HG03460 (cell line): ENCODE measurements around the gene GZMA.

ENCODE experiments used
- ATAC-seq: cut with Tn5 transposase; IDR thresholded peaks from one replicate; pipeline ENCODE4 v1.9.1; 2021; ENCODE audit not compliant: unreplicated experiment

GZMA gene

DNA sequence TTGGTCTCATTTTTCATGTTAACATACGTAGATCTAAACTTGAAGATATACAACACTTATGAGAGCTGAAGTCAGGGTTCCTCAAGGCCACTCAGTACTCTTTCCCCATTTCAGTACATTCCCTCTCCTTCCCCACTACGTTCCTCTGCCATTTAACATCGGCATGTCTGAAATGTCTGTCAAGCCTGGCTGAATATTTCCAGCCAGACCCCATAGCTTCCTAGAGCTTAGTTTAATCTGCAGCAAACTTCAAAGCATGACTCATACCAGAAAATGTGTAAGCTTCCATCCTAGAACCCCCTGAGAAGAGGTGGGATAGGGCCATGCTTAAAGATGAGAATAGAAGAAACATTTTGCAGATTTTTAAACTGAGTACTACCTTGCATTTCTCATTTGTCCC, 6.2 kb downstream of the GZMA start:
- ATAC-seq: no peak

DNA sequence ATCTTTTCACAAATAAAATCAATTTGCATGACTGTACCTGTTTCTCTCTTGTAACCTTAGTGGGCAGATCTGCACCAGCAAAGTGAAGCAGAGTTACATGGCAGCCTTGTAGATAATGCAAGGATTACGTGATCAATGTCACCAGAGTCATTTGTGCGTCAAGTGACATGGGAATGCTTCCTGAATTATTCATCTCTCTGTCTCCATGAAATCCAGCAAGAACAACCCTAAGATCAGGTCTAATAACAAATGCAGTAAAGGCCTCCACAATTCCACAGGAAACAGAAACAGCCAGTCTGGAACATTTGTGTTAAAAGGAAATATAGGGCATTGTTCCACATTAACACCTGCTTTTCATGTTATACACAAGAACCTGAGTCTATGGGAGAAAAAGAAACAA, 7.8 kb downstream of the GZMA start:
- ATAC-seq: no peak

DNA sequence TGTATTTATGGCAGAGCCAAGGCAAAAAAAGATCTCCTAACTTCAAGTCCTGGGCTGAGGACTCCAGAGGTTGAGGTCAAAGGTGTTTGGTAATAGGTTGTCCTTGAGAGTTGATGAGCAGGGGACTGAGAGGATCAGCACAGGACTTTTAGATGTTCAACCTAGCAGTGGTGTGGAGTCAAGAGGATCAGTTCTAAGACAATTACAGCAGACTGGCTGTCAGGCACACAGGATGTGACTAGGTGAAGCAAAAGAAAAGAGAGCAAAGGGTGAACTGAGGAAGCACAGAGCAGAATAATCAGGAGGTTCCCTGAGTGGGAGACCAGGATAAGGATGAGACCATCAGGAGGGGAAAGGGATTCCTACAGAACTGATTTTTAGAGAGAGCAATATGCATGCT, 10.9 kb downstream of the GZMA start:
- no peak for ATAC-seq

DNA sequence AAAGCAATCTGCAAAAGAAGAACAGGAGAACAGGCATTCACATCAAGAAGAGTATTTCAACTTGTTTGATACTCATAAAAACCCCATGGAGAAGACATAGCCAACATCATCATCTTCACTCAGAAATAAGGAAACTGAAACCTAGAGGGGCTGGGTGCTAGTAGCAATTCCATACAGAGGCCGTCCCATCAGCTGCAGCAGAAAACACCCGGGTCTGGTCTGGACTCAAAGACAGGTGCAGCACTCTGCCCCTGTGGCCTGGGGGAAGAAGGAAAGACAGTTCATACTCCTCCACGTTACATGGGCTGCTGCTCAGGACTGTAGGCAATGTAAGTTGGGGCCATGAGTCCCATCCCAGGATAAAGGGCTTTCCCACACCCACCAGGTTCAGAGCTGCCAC, 11.6 kb downstream of the GZMA start:
- ATAC-seq: no peak

DNA sequence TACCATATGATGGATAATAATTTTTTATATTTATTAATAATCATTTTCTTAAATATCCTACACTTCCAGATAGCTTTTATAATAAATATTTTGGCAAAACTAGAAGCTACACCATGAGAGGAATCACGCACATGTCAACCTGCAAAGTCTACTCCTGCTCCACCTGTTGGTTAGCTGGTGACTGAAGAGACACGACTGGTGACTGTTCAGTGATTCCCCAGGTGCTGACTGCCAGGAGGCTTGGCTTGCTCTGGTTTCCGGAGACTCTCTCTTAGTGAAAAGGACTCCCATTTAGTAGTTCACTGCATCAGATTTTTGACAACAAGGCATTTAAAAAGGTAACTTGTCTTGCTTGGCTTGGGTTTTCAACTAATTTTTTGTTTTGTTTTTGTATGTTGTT, 20.9 kb downstream of the GZMA start:
- no peak for ATAC-seq

DNA sequence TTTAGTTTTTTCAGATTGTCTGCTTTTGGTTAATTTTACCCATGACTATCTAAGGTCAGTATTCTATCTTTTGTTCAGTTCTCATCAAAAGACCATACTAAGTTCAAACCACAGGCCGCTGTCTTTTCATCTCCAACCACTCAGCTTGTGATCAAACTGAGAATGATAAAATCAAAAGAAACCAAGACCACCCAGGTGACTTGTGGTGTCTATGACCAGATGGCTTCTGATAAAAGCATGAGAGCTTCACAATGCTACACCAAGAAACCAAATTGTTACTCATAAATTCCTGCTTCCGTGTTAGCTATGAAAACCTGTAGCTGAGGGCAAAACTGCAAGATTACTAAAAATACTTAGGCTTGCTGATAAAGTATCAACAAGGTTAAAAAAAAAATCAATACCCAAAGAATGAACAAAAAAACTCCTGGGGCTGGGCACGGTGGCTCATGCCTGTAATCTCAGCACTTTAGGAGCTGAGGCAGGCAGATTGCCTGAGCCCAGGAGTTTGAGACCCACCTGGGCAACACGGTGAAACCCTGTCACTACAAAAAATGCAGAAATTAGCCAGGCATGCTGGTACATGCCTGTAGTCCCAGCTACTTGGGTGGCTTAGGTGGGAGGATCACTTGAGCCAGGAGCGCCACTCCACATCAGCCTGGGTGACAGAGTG, 31.7 kb downstream of the GZMA start:
- no peak for ATAC-seq

DNA sequence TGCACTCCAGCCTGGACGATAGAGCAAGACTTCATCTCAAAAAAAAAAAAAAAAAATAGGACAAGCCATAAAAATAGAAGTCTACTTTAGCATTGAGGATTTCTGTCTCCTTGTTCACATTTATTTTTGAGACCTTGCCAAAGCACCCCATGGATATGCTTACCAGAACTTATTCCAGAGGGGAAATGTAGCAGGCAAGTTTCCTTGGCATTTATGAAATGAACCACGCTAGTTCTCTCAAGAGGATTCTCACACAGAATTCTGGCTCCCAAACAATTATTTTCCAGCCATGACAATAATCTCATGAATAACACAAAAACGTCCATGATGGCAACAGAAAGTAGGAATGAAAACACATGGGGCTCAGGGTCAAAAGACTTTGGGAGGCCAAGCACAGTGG, 34.1 kb downstream of the GZMA start:
- ATAC-seq: no peak

DNA sequence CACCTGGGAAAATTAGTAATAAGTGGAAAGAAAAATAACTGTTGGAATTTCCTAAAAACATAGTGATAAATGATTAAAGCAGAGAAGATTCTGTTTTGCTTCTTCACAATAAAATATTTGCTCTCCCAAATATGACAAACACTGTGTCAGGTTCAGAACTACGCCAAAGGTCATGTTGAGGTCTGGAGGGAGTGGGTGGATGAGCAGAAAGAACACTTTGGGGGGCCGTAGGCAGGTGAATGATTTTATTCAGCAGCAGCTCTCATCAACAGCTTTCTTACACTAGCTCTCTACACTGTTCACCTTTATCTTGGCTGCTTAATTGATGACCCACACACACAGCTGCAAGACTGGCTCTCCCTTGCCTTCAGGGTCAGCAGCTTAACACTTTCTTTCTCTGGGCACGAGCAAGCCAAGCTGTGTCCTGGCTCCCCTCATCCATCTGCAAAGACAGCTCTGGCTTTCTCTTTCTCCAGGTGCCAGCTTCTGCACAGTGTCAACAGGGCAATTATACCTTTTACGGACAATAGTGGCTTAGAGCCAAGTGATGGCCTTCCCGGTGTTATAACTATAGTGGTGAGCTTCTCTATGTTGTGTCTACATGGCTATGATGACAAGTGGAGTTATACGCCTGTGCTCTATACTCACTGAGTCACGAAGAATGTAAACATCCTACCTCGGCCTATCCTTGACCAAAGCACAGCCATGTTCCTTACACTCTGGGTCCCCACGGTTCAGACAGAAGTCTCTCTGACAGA, 38.6 kb downstream of the GZMA start:
- ATAC-seq: no peak

DNA sequence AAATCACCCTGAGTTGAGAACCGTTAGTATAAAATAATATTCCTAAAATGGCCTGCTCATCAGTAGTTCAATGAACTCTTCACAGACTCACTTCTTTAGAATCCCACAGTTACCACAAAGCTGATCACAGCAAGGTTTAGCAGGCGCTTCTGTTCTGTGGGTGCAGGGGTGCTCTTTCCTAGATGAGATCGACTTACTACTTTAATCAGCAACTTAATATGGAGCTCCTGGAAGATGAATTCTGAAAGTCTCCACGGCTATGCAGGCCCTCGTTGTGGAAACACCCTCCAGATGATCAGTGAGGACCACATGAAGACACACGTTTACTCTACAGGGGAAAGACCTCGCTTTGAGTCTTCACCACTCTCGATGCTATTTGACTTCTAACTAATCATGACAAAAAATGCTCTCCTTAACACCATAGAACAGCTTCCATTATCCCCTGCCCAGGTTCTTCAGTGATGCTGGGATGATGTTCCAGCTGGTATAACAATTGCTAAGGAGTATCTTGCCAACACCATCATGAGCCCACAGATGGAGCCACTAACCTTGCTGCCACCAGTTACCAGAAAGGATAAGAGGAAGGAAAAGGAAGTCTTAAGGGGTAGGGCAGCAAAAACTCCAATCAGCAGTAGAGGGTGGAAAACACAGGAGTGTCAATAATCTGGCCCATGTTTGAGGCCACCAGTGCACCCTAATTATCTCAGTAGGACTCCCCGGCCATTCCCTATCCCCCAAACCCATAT, 39.7 kb downstream of the GZMA start:
- ATAC-seq: no peak

DNA sequence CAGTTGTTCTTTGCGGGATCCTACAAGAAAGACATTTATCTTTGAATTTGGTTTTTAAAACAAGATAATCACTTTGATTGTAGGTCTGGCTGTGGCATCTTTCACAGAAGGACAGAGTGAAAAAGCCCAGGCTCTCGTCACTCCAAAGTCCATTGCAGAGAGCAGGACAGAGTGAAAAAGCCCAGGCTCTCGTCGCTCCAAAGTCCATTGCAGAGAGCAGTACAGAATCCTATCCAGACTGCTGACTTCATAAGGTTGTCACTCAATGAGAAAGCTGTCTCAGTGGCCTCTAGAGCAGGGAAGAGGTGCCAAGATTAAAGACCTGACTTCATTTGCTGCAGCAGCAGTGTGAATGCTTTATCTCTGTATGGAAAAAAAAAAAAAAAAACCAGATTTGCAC, 41.2 kb downstream of the GZMA start:
- ATAC-seq: no peak

DNA sequence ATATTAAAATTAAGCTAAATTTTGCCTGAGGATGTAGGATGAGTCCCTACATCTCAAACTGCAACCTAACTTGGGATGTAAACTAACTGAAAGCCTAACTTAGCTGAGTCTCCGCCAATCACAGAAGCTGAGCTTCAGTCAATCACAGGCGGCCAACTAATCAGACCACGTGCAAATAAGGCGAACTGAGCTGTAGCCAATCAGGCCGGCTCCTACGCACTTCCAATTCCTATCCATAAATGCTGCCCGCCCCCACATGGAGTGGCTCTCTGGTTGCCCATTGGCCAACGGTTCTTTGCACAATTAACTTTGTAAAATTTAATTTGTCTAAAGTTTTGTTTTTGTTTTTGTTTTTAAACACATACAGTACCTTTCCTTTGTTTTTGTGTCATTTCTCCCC, 43.6 kb downstream of the GZMA start:
- ATAC-seq: no peak

DNA sequence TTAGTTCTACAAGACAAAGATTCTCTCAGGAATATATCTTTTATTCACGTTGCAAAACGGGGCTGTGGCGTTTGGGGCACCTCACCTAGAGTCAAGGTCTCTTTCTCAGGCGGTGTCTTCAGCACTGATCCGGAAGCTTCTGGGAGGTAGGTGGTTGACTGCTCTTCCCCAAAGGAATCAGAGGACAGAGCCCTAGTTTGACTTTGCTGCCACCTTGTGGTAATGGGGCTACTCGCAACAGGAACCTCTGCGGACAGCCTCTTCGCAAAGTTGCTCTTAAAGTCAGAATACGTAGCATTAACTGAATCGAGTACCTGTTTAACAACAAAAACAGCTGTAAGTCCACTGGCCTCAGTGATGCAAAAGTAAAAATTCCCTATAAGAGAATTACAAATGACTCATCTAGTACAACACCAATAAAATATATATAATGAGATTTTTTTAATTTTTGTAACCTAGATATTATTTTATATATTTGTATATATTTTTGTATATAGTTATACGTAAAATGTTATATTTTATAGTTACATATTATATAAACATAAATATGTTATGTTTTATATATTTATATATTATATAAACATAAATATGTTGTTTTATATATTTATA, 44.2 kb downstream of the GZMA start:
- peak; percentile 77 for ATAC-seq

DNA sequence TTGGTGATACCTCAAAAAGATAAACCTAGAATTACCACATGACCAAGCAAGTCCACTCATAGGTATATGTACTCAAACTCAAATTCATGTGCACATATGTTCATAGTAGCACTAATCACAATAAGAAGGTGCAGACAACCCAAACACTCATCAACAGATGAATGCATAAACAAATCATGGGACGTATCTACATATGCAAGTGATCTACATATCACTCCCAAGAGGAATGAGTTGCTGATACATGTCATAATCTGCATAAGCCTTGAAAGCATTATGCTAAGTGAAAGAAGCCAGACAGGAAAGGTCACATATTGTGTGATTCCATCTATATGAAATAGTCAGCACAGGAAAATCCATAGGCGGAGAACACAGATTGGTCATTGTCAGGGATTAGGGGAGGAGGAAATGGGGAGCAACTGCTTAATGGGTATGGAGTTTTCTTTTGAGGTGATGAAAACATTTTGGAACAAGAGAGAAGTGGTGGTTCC, 46.9 kb downstream of the GZMA start:
- no peak for ATAC-seq

DNA sequence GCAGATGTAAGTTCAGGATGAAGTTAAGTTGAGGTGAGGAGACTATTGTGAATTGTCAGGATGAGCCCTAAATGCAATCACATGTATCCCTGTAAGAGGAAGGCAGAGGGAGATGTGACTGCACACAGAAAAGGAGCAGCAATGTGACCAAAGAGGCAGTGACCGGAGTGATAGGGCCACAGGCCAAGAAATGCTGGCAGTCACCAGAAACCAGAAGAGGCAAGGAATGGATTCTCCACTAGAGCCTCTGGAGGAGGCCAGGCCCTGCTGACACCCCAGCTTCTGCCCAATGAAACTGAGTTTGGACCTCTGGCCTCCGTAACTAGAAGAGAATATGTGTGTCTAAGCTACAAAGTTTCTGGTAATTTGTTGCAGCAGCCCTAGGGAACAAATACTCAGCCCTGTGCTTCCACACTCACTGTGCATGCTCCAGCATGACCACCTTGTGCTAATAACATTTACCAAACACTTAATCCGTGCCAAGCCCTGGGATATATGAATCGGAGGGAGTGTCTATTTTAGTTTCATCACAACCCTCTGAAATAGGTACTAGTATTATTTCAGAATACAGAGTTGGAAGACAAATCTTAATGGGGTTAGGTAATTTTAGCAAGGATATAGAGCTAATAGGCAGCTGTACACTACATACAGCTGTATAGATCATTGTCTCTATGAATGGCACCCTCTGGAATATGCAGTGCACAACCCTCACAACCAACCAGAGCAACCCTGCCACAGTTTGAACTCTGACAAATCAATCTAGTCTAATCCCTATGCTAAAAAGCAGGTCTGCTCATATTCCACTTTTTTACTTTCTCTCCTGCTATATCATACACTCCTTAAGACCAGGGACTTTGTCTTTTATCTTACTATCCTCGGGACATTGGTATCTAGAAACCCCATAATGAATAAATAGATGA, 49.7 kb downstream of the GZMA start:
- ATAC-seq: no peak

DNA sequence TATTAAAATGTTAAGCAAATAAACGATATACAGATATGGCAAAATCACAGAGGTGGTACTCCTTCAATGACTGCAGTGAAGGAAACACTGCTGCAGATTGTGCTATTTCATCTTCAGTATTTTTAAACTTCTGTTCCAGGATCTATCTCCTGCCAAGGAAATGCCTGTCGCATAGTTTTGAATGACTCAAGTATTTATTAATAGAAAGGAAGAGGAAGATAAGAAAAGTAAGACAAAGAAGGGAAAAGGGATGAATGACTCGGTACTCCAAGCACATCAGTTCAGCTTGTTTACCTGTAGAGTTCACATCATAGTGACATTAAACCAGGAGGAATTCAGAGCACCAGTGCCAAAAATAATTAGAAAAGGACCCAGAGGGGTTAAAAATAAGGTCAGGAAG, 52.4 kb downstream of the GZMA start:
- no peak for ATAC-seq
